GM23248 (cell line): ENCODE results near the gene FHOD3. TPM values are rescaled to one million over a fixed set of nuclear protein-coding genes. Genes with fewer than 3 reads are reported as not detected.

ENCODE experiments used
- DNase-seq: peaks from one replicate; pipeline ENCODE4 v3.0.0-alpha.2; 2015
- H2AFZ ChIP-seq: fragments of 200-600 bp; sonication (generic); 2 replicates; pipeline ENCODE4 v1.6.1; 2016; ENCODE audit warnings: antibody characterized with exemption
- H3F3A ChIP-seq: fragments of 200-600 bp; sonication (generic); 2 replicates; pipeline ENCODE4 v1.6.1; 2016; ENCODE audit warnings: mild to moderate bottlenecking, antibody characterized with exemption, mixed run types; ENCODE audit not compliant: insufficient read depth
- H3K27ac ChIP-seq: fragments of 200-600 bp; sonication (generic); 2 replicates; pipeline ENCODE4 v1.5.1; 2016; ENCODE audit warnings: mild to moderate bottlenecking
- H3K27me3 ChIP-seq: fragments of 200-600 bp; sonication (generic); replicated peaks from 2 replicates; pipeline ENCODE4 v1.6.1; 2016; ENCODE audit warnings: mild to moderate bottlenecking; ENCODE audit not compliant: insufficient read depth
- H3K36me3 ChIP-seq: fragments of 200-600 bp; sonication (generic); 2 replicates; pipeline ENCODE4 v1.6.1; 2016; ENCODE audit warnings: low read depth, mild to moderate bottlenecking
- H3K4me1 ChIP-seq: fragments of 200-600 bp; sonication (generic); 2 replicates; pipeline ENCODE4 v1.6.1; 2016; ENCODE audit warnings: mild to moderate bottlenecking; ENCODE audit not compliant: insufficient read depth
- H3K4me2 ChIP-seq: fragments of 200-600 bp; sonication (generic); one replicate; pipeline ENCODE4 v1.6.1; 2016; ENCODE audit warnings: mild to moderate bottlenecking; ENCODE audit not compliant: unreplicated experiment
- H3K4me3 ChIP-seq: fragments of 200-600 bp; sonication (generic); 2 replicates; pipeline ENCODE4 v1.5.1; 2016; ENCODE audit warnings: mild to moderate bottlenecking
- H3K79me2 ChIP-seq: fragments of 200-600 bp; sonication (generic); 2 replicates; pipeline ENCODE4 v1.6.1; 2016; ENCODE audit warnings: mild to moderate bottlenecking; ENCODE audit not compliant: insufficient read depth
- H3K9ac ChIP-seq: fragments of 200-600 bp; sonication (generic); 2 replicates; pipeline ENCODE4 v1.6.1; 2016; ENCODE audit warnings: mild to moderate bottlenecking
- H3K9me2 ChIP-seq: fragments of 200-600 bp; sonication (generic); 2 replicates; pipeline ENCODE4 v1.6.1; 2016; ENCODE audit warnings: mixed run types, mild to moderate bottlenecking, moderate library complexity; ENCODE audit not compliant: insufficient read depth
- H3K9me3 ChIP-seq: fragments of 200-600 bp; sonication (generic); one replicate; pipeline ENCODE4 v1.6.1; 2017; ENCODE audit warnings: low read depth
- H4K20me1 ChIP-seq: fragments of 200-600 bp; sonication (generic); 2 replicates; pipeline ENCODE4 v1.6.0; 2016; ENCODE audit not compliant: insufficient read depth
- EZH2 ChIP-seq: fragments of 200-600 bp; sonication (generic); IDR thresholded peaks from 2 replicates; pipeline ENCODE4 v1.6.1; 2018; ENCODE audit warnings: antibody characterized with exemption, mild to moderate bottlenecking; ENCODE audit not compliant: insufficient read depth, poor library complexity, severe bottlenecking
- EZH2phosphoT487 ChIP-seq: fragments of 200-600 bp; sonication (generic); IDR thresholded peaks from 2 replicates; pipeline ENCODE4 v1.6.1; 2018; ENCODE audit warnings: antibody characterized with exemption, moderate library complexity, mild to moderate bottlenecking, low read depth; ENCODE audit not compliant: insufficient read depth
- WGBS, 2 experiments: methylation state at CpG; one replicate each; pipeline ENCODE4 v1.1.6; 2015 to 2017; ENCODE audit warnings: low lambda C conversion rate in 2 of 2, low coverage in 1 of 2; ENCODE audit errors: missing lambda C conversion rate in 2 of 2; 5-methylcytosine and 5-hydroxymethylcytosine counted together
- in situ Hi-C: fragments of 300-500 bp; cut with MboI; formaldehyde crosslinking; loops from 2 replicates; pipeline ENCODE4 v1.15.0; 2020
- polyA plus RNA-seq: library from polyadenylated mRNA; unstranded; fragments of >200 nt; fragmentation: Nextera tagmentation; extraction: Ambion mirVana; gene quantifications from 2 replicates; pipeline ENCODE4 v1.2.1, GENCODE V29; 2016
- total RNA-seq: library from RNA; depleted of rRNA; stranded (reverse); fragments of >200 nt; shearing (Covaris generic); gene quantifications from 2 replicates; pipeline ENCODE4 v1.2.3, GENCODE V29; 2014

The FHOD3 gene
- total and polyA plus RNA-seq, 2 experiments from 2014 or later, result 1.6 to 10.1 TPM

- Histone ChIP-seq H4K20me1 (no peaks in the 10 kb centered on the region), H2AFZ (no peak overlapping the region), H3K4me1 (peaks cover 19% of the 10 kb centered on the region), H3K9ac (no peak overlapping the region), H3K4me3 (no peak overlapping the region), H3K79me2 (no peaks in the 10 kb centered on the region), H3K36me3 (no peaks in the 10 kb centered on the region), H3K9me2 (no peaks in the 10 kb centered on the region), H3K27me3 (no peaks in the 10 kb centered on the region), H3F3A (peaks cover 10% of the 10 kb centered on the region; the same call in 1 of the 2 replicates), H3K9me3 (no peaks in the 10 kb centered on the region), H3K27ac (no peak overlapping the region), H3K4me2 (no peak overlapping the region)
- WGBS, 2 experiments, result 56 to 57% methylated on average over 4 of the region's 4 CpGs
- no peak for TF ChIP-seq EZH2phosphoT487
- no peak for TF ChIP-seq EZH2
- no peak for DNase-seq
- in situ Hi-C loops, result no loop called here
Measured at GRCh38 chr18:36629836-36630235, 332.3 kb downstream of the FHOD3 start.

- Histone ChIP-seq H3K36me3 (no peaks in the 10 kb centered on the region), H3K27me3 (no peaks in the 10 kb centered on the region), H3K79me2 (no peaks in the 10 kb centered on the region), H3K9me2 (no peaks in the 10 kb centered on the region), H3K9ac (no peak overlapping the region), H4K20me1 (no peaks in the 10 kb centered on the region), H3K9me3 (no peaks in the 10 kb centered on the region), H2AFZ (no peak overlapping the region), H3K27ac (no peak overlapping the region), H3K4me2 (no peak overlapping the region), H3K4me3 (no peak overlapping the region), H3K4me1 (peaks cover 21% of the 10 kb centered on the region), H3F3A (peaks cover 10% of the 10 kb centered on the region; the same call in 1 of the 2 replicates)
- 97% methylated on average over 2 of the region's 2 CpGs for WGBS, 2 experiments
- TF ChIP-seq EZH2 (no peak), EZH2phosphoT487 (no peak)
- no peak for DNase-seq
- in situ Hi-C loops, result no loop called here
Measured at GRCh38 chr18:36630917-36631316, 333.4 kb downstream of the FHOD3 start.

- no peaks in the 10 kb centered on the region for H3K79me2 ChIP-seq
- 0 out of 2 replicates have a peak, but pooled peaks cover 4% of the 10 kb centered on the region for H3F3A ChIP-seq
- H3K9me3 ChIP-seq, result no peaks in the 10 kb centered on the region
- H3K4me1 ChIP-seq, result peaks cover 12% of the 10 kb centered on the region
- no peak overlapping the region for H3K4me3 ChIP-seq
- no peak for DNase-seq
- no peak overlapping the region for H2AFZ ChIP-seq
- H3K27ac ChIP-seq, result no peak overlapping the region
- WGBS, 2 experiments, result 82% methylated on average over 4 of the region's 4 CpGs
- no peak overlapping the region for H3K9ac ChIP-seq
- in situ Hi-C loops, result no loop called here
- TF ChIP-seq EZH2phosphoT487, result no peak
- TF ChIP-seq EZH2, result no peak
- no peaks in the 10 kb centered on the region for H3K27me3 ChIP-seq
- H3K9me2 ChIP-seq, result no peaks in the 10 kb centered on the region
- no peak overlapping the region for H3K4me2 ChIP-seq
- H4K20me1 ChIP-seq, result no peaks in the 10 kb centered on the region
- H3K36me3 ChIP-seq, result no peaks in the 10 kb centered on the region
Measured at GRCh38 chr18:36633961-36634412, 336.5 kb downstream of the FHOD3 start.

- H3K36me3 ChIP-seq, result no peaks in the 10 kb centered on the region
- no peak overlapping the region for H3K27ac ChIP-seq
- WGBS, 2 experiments, result 95 to 96% methylated on average over 7 of the region's 7 CpGs
- H3K4me1 ChIP-seq, result 0 out of 2 replicates have a peak, but pooled peaks cover 7% of the 10 kb centered on the region
- no peaks in the 10 kb centered on the region for H3K79me2 ChIP-seq
- H3K4me3 ChIP-seq, result no peak overlapping the region
- 0 out of 2 replicates have a peak, but pooled peaks cover under 1% of the 10 kb centered on the region for H3F3A ChIP-seq
- TF ChIP-seq EZH2phosphoT487, result no peak
- TF ChIP-seq EZH2, result no peak
- in situ Hi-C loops, result no loop called here
- no peak overlapping the region for H2AFZ ChIP-seq
- H4K20me1 ChIP-seq, result no peaks in the 10 kb centered on the region
- H3K4me2 ChIP-seq, result no peak overlapping the region
- no peaks in the 10 kb centered on the region for H3K9me3 ChIP-seq
- H3K27me3 ChIP-seq, result no peaks in the 10 kb centered on the region
- no peaks in the 10 kb centered on the region for H3K9me2 ChIP-seq
- no peak overlapping the region for H3K9ac ChIP-seq
- peak; percentile 24 for DNase-seq
Measured at GRCh38 chr18:36634573-36635216, 337.2 kb downstream of the FHOD3 start.
